H9 (cell line): Measurements from ENCODE around the gene CTNNA3. TPM values are rescaled to one million over a fixed set of nuclear protein-coding genes. Genes with fewer than 3 reads are reported as not detected.

Experiments
- DNase-seq: peaks from one replicate; pipeline ENCODE4 v3.0.0-alpha.2; 2017
- H2AFZ ChIP-seq: one replicate; pipeline ENCODE4 v1.6.1; 2013; ENCODE audit warnings: mild to moderate bottlenecking, low read length, control low read depth, moderate library complexity
- H2AK5ac ChIP-seq: 2 replicates; pipeline ENCODE4 v1.6.1; 2013; ENCODE audit warnings: low read length, control low read depth, mixed read lengths; ENCODE audit not compliant: insufficient read length
- H2BK120ac ChIP-seq: one replicate; pipeline ENCODE4 v1.6.1; 2013; ENCODE audit warnings: low read depth, mild to moderate bottlenecking, low read length, control low read depth, inconsistent platforms; ENCODE audit not compliant: poor library complexity, severe bottlenecking
- H2BK12ac ChIP-seq: 2 replicates; pipeline ENCODE4 v1.6.1; 2013; ENCODE audit warnings: low read length, control low read depth, mixed read lengths, low read depth; ENCODE audit not compliant: insufficient read length
- H2BK15ac ChIP-seq: 2 replicates; pipeline ENCODE4 v1.6.1; 2013; ENCODE audit warnings: low read depth, low read length, control low read depth
- H2BK20ac ChIP-seq: one replicate; pipeline ENCODE4 v1.6.1; 2013; ENCODE audit warnings: low read depth, mild to moderate bottlenecking, low read length, control low read depth, inconsistent platforms; ENCODE audit not compliant: poor library complexity, severe bottlenecking
- H2BK5ac ChIP-seq: 2 replicates; pipeline ENCODE4 v1.6.1; 2013; ENCODE audit warnings: low read length, control low read depth, mixed read lengths; ENCODE audit not compliant: insufficient read length
- H3K14ac ChIP-seq: 2 replicates; pipeline ENCODE4 v1.6.1; 2013; ENCODE audit warnings: low read length, control low read depth; ENCODE audit not compliant: insufficient read depth
- H3K18ac ChIP-seq: 2 replicates; pipeline ENCODE4 v1.6.1; 2013; ENCODE audit warnings: low read depth, mild to moderate bottlenecking, mixed read lengths, low read length, control low read depth; ENCODE audit not compliant: insufficient read length
- H3K23ac ChIP-seq: 2 replicates; pipeline ENCODE4 v1.6.1; 2013; ENCODE audit warnings: low read length, control low read depth, mixed read lengths, low read depth; ENCODE audit not compliant: insufficient read length
- H3K23me2 ChIP-seq: 2 replicates; pipeline ENCODE4 v1.6.1; 2013; ENCODE audit warnings: low read depth, mild to moderate bottlenecking, mixed read lengths, low read length, control low read depth; ENCODE audit not compliant: insufficient read length, poor library complexity, severe bottlenecking
- H3K27ac ChIP-seq: 2 replicates; pipeline ENCODE4 v1.5.1; 2013; ENCODE audit warnings: low read length, control low read depth, mixed read lengths, low read depth; ENCODE audit not compliant: insufficient read length
- H3K27me3 ChIP-seq: 2 replicates; pipeline ENCODE4 v1.6.1; 2013; ENCODE audit warnings: low read length, control low read depth, inconsistent platforms; ENCODE audit not compliant: insufficient read depth
- H3K4ac ChIP-seq: 2 replicates; pipeline ENCODE4 v1.6.1; 2013; ENCODE audit warnings: low read depth, mild to moderate bottlenecking, control low read depth, inconsistent platforms, low read length, moderate library complexity
- H3K4me1 ChIP-seq: 2 replicates; pipeline ENCODE4 v1.6.1; 2013; ENCODE audit warnings: low read length, control low read depth, inconsistent platforms; ENCODE audit not compliant: insufficient read depth
- H3K4me2 ChIP-seq: 2 replicates; pipeline ENCODE4 v1.6.1; 2013; ENCODE audit warnings: low read length, control low read depth, mixed read lengths; ENCODE audit not compliant: insufficient read length, insufficient read depth
- H3K56ac ChIP-seq: 2 replicates; pipeline ENCODE4 v1.6.1; 2013; ENCODE audit warnings: low read depth, mild to moderate bottlenecking, mixed read lengths, low read length, control low read depth; ENCODE audit not compliant: insufficient read length
- H3K79me1 ChIP-seq: 2 replicates; pipeline ENCODE4 v1.6.1; 2013; ENCODE audit warnings: low read depth, mild to moderate bottlenecking, moderate library complexity, low read length, control low read depth, inconsistent platforms; ENCODE audit not compliant: insufficient read depth, poor library complexity, severe bottlenecking
- H3K79me2 ChIP-seq: 2 replicates; pipeline ENCODE4 v1.6.1; 2013; ENCODE audit warnings: low read length, control low read depth, inconsistent platforms; ENCODE audit not compliant: insufficient read depth
- H3K9ac ChIP-seq: 2 replicates; pipeline ENCODE4 v1.6.1; 2013; ENCODE audit warnings: low read length, control low read depth, mixed read lengths; ENCODE audit not compliant: insufficient read length; ENCODE audit errors: extremely low read depth
- H3K9me3 ChIP-seq: one replicate; pipeline ENCODE4 v1.6.1; 2013; ENCODE audit warnings: low read depth, low read length, inconsistent platforms; ENCODE audit not compliant: control insufficient read depth
- H3T11ph ChIP-seq: one replicate; pipeline ENCODE4 v1.6.1; 2013; ENCODE audit warnings: mild to moderate bottlenecking, low read length, control low read depth, inconsistent platforms
- H4K20me1 ChIP-seq: one replicate; pipeline ENCODE4 v1.6.1; 2013; ENCODE audit not compliant: control insufficient read depth, insufficient read length, insufficient read depth
- H4K5ac ChIP-seq: 2 replicates; pipeline ENCODE4 v1.6.1; 2013; ENCODE audit warnings: low read depth, mild to moderate bottlenecking, mixed read lengths, low read length, control low read depth; ENCODE audit not compliant: insufficient read length
- H4K8ac ChIP-seq: replicated peaks from 2 replicates; pipeline ENCODE4 v1.6.1; 2013; ENCODE audit warnings: low read length, control low read depth, mixed read lengths, low read depth; ENCODE audit not compliant: insufficient read length
- H4K91ac ChIP-seq: 2 replicates; pipeline ENCODE4 v1.6.1; 2013; ENCODE audit warnings: low read depth, mild to moderate bottlenecking, moderate library complexity, mixed read lengths, low read length, control low read depth; ENCODE audit not compliant: insufficient read length
- H3K27ac Mint-ChIP-seq, 3 experiments: 2 replicates in 2 of 3; 3 replicates in 1 of 3; pipeline ENCODE4 v1.8.0; 2020 to 2021; ENCODE audit warnings: mixed read lengths in 3 of 3, mild to moderate bottlenecking in 1 of 3, moderate library complexity in 1 of 3
- H3K27me3 Mint-ChIP-seq: 2 replicates; pipeline ENCODE4 v1.8.0; 2021; ENCODE audit warnings: low read depth, mild to moderate bottlenecking, moderate library complexity, mixed read lengths
- H3K36me3 Mint-ChIP-seq, 3 experiments: 2 replicates in 2 of 3; 3 replicates in 1 of 3; pipeline ENCODE4 v1.8.0; 2020 to 2021; ENCODE audit warnings: low read depth in 3 of 3, mixed read lengths in 3 of 3; ENCODE audit not compliant: insufficient read depth in 1 of 3
- H3K4me1 Mint-ChIP-seq, 2 experiments: 2 replicates each; pipeline ENCODE4 v1.8.0; 2020; ENCODE audit warnings: mixed read lengths in 2 of 2
- H3K4me3 Mint-ChIP-seq, 2 experiments: 2 replicates in 1 of 2; 3 replicates in 1 of 2; pipeline ENCODE4 v1.8.0; 2020 to 2021; ENCODE audit warnings: mild to moderate bottlenecking in 2 of 2, mixed read lengths in 2 of 2, moderate library complexity in 1 of 2
- H3K9me3 Mint-ChIP-seq, 2 experiments: 2 replicates in 1 of 2; 3 replicates in 1 of 2; pipeline ENCODE4 v1.8.0; 2020; ENCODE audit warnings: mild to moderate bottlenecking in 2 of 2, mixed read lengths in 2 of 2, moderate library complexity in 1 of 2
- WGBS: extraction: QIAGEN DNeasy Blood & Tissue Kit; methylation state at CpG from one replicate; pipeline ENCODE4 v1.1.7; 2013; ENCODE audit warnings: missing lambda C conversion rate, low lambda C conversion rate, mixed read lengths; ENCODE audit not compliant: insufficient read length; ENCODE audit errors: extremely low coverage; 5-methylcytosine and 5-hydroxymethylcytosine counted together
- total RNA-seq: library from RNA; stranded (reverse); gene quantifications from 2 replicates; pipeline ENCODE4 v1.2.1, GENCODE V29; 2021
- TF ChIP-seq, protein P1 (sequence below): fragments of 200-600 bp; sonication (generic); conservative IDR thresholded peaks from 3 replicates; pipeline ENCODE4 v1.8.0; 2021; ENCODE audit warnings: antibody characterized with exemption, mild to moderate bottlenecking

CTNNA3 gene
- total RNA-seq, 1 experiment from 2014 or later: 3.3 TPM

DNA sequence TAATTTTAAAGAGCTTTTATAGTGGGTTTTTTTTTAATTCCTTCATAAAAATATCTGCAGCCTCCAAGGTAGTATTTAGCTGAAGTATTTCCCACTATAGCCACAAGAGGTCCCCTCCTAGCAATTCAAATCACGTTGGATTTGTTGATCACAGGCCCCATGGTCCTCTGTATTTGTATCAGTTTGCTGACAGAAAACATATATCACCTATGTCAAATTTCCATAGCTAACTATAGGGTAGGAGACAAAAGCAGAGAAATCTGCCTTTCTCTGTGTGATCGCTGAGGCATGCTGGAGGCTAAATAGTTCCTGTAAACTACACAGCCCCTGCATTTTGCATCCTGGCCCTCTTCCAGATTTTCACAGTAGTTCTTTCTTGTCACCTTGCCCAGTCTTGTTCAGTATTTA is 1.7 kb upstream of the CTNNA3 start:
- Histone ChIP-seq H4K20me1 (no peaks in the 10 kb centered on the region), H3K14ac (no peak overlapping the region), H2BK20ac (no peak overlapping the region), H2BK5ac (no peak overlapping the region), H4K91ac (no peak overlapping the region), H3K4ac (no peak overlapping the region), H3K27me3 (no peaks in the 10 kb centered on the region), H3K56ac (no peak overlapping the region), H3K79me2 (no peaks in the 10 kb centered on the region), H2BK15ac (no peak overlapping the region), H4K8ac (no peak overlapping the region), H2BK12ac (no peak overlapping the region), H3K4me1 (no peaks in the 10 kb centered on the region), H3K18ac (no peak overlapping the region), H2AFZ (peak overlapping the region; percentile 93), H3K23ac (no peak overlapping the region), H3K9me3 (no peaks in the 10 kb centered on the region), H2BK120ac (no peak overlapping the region), H3K9ac (no peak overlapping the region), H3K23me2 (no peaks in the 10 kb centered on the region), H3K79me1 (no peaks in the 10 kb centered on the region), H3K27ac (no peak overlapping the region), H3K4me2 (no peak overlapping the region), H3T11ph (no peak overlapping the region), H4K5ac (no peak overlapping the region), H2AK5ac (no peak overlapping the region)
- Mint-ChIP-seq H3K36me3 (peaks cover 3 to 15% (median 11%) of the 10 kb centered on the region in 3 experiments), H3K27ac (no peak overlapping the region; a peak in 1 of 7 replicates), H3K27me3 (no peaks in the 10 kb centered on the region), H3K9me3 (peaks cover 20 to 23% of the 10 kb centered on the region in 2 experiments), H3K4me3 (no peak overlapping the region), H3K4me1 (no peaks in the 10 kb centered on the region)
- TF ChIP-seq, protein P1, sequence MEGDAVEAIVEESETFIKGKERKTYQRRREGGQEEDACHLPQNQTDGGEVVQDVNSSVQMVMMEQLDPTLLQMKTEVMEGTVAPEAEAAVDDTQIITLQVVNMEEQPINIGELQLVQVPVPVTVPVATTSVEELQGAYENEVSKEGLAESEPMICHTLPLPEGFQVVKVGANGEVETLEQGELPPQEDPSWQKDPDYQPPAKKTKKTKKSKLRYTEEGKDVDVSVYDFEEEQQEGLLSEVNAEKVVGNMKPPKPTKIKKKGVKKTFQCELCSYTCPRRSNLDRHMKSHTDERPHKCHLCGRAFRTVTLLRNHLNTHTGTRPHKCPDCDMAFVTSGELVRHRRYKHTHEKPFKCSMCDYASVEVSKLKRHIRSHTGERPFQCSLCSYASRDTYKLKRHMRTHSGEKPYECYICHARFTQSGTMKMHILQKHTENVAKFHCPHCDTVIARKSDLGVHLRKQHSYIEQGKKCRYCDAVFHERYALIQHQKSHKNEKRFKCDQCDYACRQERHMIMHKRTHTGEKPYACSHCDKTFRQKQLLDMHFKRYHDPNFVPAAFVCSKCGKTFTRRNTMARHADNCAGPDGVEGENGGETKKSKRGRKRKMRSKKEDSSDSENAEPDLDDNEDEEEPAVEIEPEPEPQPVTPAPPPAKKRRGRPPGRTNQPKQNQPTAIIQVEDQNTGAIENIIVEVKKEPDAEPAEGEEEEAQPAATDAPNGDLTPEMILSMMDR: peak; percentile 77
- no CpG with 5 or more reads among the region's 2 CpGs for WGBS
- DNase-seq: no peak
